ENCODE results near the gene SLAMF7. TPM values are rescaled to one million over a fixed set of nuclear protein-coding genes. Genes with fewer than 3 reads are reported as not detected.

Gene SLAMF7
- total and polyA plus RNA-seq, 2 of the 8 experiments (the other 6 are each of a cell fraction or from before 2014, with no cell fraction given): not detected

- Histone ChIP-seq H2BK20ac (ENCODE audit: low read length) (no peak overlapping the region), H2BK5ac (ENCODE audit: low read depth, low read length) (no peak overlapping the region), H3K14ac (ENCODE audit: insufficient read length) (no peak overlapping the region), H3K4me1 (replicated peaks in 1 of 4; ENCODE audit: control insufficient read depth in 3 of 4, insufficient read depth in 4 of 4, low read length in 3 of 4) (no peaks in the 10 kb centered on the region), H3K56ac (replicated peaks; ENCODE audit: insufficient read length, low read depth, low read length) (no peak overlapping the region), H3K27me3 (replicated peaks in 1 of 4; ENCODE audit: control insufficient read depth in 3 of 4, extremely low read depth in 1 of 4, insufficient read depth in 3 of 4, low read length in 3 of 4) (no peaks in the 10 kb centered on the region), H2BK120ac (replicated peaks; ENCODE audit: low read depth, low read length) (no peak overlapping the region), H3K4me2 (ENCODE audit: insufficient read depth in 1 of 2, low read depth in 2 of 2, low read length in 2 of 2) (no peak overlapping the region), H2BK12ac (ENCODE audit: low read depth, low read length) (no peak overlapping the region), H4K5ac (ENCODE audit: insufficient read length, low read depth, low read length) (no peak overlapping the region), H3K23ac (ENCODE audit: insufficient read length) (no peak overlapping the region), H3K4me3 (ENCODE audit: extremely low read depth in 1 of 4, insufficient read depth in 2 of 4, low read depth in 3 of 4, low read length in 4 of 4) (no peak overlapping the region), H3K18ac (ENCODE audit: extremely low read depth, low read length) (no peak overlapping the region), H3K36me3 (ENCODE audit: control insufficient read depth in 2 of 4, insufficient read depth in 4 of 4, low read length in 3 of 4) (no peaks in the 10 kb centered on the region), H3K9me3 (ENCODE audit: insufficient read depth in 2 of 2, low read depth in 1 of 2, low read length in 1 of 2) (no peaks in the 10 kb centered on the region; a peak in 1 of 4 replicates), H2BK15ac (ENCODE audit: low read length) (no peak overlapping the region), H3K4ac (replicated peaks; ENCODE audit: insufficient read length, low read depth, low read length) (no peak overlapping the region), H4K8ac (ENCODE audit: extremely low read depth, insufficient read depth, low read length) (no peak overlapping the region), H4K91ac (replicated peaks; ENCODE audit: insufficient read length, low read length) (no peak overlapping the region), H3K23me2 (ENCODE audit: low read depth, low read length) (no peaks in the 10 kb centered on the region), H2AK5ac (ENCODE audit: low read depth, low read length) (no peak overlapping the region), H3K9ac (replicated peaks in 1 of 4; ENCODE audit: extremely low read depth in 1 of 4, low read depth in 3 of 4, low read length in 3 of 4) (no peak overlapping the region), H2AFZ (ENCODE audit: low read length) (no peak overlapping the region), H3K79me2 (ENCODE audit: control insufficient read depth in 1 of 2, insufficient read depth in 2 of 2, low read length in 2 of 2) (no peaks in the 10 kb centered on the region), H3K27ac (ENCODE audit: low read depth, low read length) (no peak overlapping the region), H4K20me1 (replicated peaks in 1 of 2; ENCODE audit: control insufficient read depth in 1 of 2, insufficient read depth in 2 of 2, low read length in 2 of 2) (no peaks in the 10 kb centered on the region), H3K79me1 (ENCODE audit: low read depth, low read length) (no peaks in the 10 kb centered on the region)
- no peak for DNase-seq (ENCODE audit: low read depth in 1 of 2, low spot score in 2 of 2)
- 92% methylated on average over 1 of the region's 1 CpG; no CpG with 5 or more reads in 1 of the 2 experiments for WGBS, 2 experiments (ENCODE audit: extremely low coverage in 1 of 2, insufficient coverage in 1 of 2, insufficient read length in 1 of 2, insufficient replicate concordance in 2 of 2, low coverage in 1 of 2, low lambda C conversion rate in 2 of 2, missing lambda C conversion rate in 1 of 2)
- CTCF ChIA-PET (ENCODE audit: partially characterized antibody): interaction anchor here (0.6 to 8.2 kb wide), 29 partner anchors 10 to 673 kb away, joined by 3 to 141 read pairs (median 9); partner anchors contain the start of genes ITLN2 and LY9
- POLR2A ChIA-PET (ENCODE audit: partially characterized antibody): no interaction called here
- no peak for TF ChIP-seq GABPA (IDR thresholded peaks at IDR 0.05; ENCODE audit: borderline replicate concordance, insufficient read depth, low read length)
- TF ChIP-seq HDAC2 (IDR thresholded peaks at IDR 0.05; ENCODE audit: borderline replicate concordance in 1 of 2, low read depth in 2 of 2, low read length in 2 of 2): no peak
- no peak for TF ChIP-seq ATF3 (IDR thresholded peaks at IDR 0.05; ENCODE audit: insufficient read depth, low read depth, low read length)
- TF ChIP-seq KDM1A (IDR thresholded peaks at IDR 0.05; ENCODE audit: borderline replicate concordance, low read length): no peak
- TF ChIP-seq EZH2 (IDR thresholded peaks at IDR 0.05; ENCODE audit: low read depth, low read length, severe bottlenecking): no peak
- no peak for TF ChIP-seq SUZ12 (IDR thresholded peaks at IDR 0.05; ENCODE audit: low read length)
- no peak for TF ChIP-seq SAP30 (IDR thresholded peaks at IDR 0.05; ENCODE audit: insufficient read depth, insufficient replicate concordance, low read length)
- no peak for TF ChIP-seq KDM5A (IDR thresholded peaks at IDR 0.05; ENCODE audit: low read length)
- no peak for TF ChIP-seq GTF2F1 (IDR thresholded peaks at IDR 0.05; ENCODE audit: borderline replicate concordance, low read depth, low read length)
- no peak for TF ChIP-seq BACH1 (IDR thresholded peaks at IDR 0.05; ENCODE audit: low read length)
- no peak for TF ChIP-seq POLR2A (IDR thresholded peaks at IDR 0.05; ENCODE audit: control extremely low read depth in 1 of 2, low read depth in 2 of 2, low read length in 2 of 2)
- FAIRE-seq: no peak
Observed at GRCh38 chr1:160776178-160776577, 37.1 kb downstream of the SLAMF7 start.

Measured in H1 (cell line).